Measurements from ENCODE around the gene MRPL42.

DNA sequence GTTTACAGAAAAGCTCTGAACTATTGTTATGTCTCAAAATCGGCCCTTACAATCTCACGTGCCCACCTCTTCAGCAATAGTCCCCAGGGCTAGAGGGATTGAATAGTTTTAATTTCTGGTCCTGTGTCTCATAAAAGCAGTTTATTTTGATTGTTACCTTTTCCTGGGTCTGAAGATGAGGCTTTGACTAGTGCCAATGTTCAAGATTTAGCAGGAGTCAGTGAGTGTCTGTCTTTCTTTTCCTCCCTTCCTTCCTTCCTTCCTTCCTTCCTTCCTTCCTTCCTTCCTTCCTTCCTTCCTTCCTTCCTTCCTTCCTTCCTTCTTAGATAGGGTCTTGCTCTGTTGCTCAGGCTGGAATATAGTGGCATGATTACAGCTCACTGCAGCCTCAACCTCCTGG, 80.5 kb downstream of the MRPL42 start:
- no peak for TF ChIP-seq EZH2phosphoT487 (IDR thresholded peaks at IDR 0.05; ENCODE audit: borderline replicate concordance, low read length)
- TF ChIP-seq, protein P1, sequence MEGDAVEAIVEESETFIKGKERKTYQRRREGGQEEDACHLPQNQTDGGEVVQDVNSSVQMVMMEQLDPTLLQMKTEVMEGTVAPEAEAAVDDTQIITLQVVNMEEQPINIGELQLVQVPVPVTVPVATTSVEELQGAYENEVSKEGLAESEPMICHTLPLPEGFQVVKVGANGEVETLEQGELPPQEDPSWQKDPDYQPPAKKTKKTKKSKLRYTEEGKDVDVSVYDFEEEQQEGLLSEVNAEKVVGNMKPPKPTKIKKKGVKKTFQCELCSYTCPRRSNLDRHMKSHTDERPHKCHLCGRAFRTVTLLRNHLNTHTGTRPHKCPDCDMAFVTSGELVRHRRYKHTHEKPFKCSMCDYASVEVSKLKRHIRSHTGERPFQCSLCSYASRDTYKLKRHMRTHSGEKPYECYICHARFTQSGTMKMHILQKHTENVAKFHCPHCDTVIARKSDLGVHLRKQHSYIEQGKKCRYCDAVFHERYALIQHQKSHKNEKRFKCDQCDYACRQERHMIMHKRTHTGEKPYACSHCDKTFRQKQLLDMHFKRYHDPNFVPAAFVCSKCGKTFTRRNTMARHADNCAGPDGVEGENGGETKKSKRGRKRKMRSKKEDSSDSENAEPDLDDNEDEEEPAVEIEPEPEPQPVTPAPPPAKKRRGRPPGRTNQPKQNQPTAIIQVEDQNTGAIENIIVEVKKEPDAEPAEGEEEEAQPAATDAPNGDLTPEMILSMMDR (IDR thresholded peaks at IDR 0.05; ENCODE audit: low read depth, low read length, poor library complexity, severe bottlenecking) = no peak
